NCI-H2171 treated with DMSO at 0.1 percent for 48 hours (cell line): ENCODE measurements around the gene ATG5.
"Not testable (repeated sequence)": the region's sequence is repeated elsewhere in the genome, so short reads cannot be mapped to it uniquely, and the experiment has no call there.

Source experiments
- DNase-seq: peaks from one replicate; lab custom pipeline; 2025; lab: John Stamatoyannopoulos, UW

ATG5 gene

GRCh38 chr6:106257195-106257594 lies 68.4 kb downstream of the ATG5 start:
- no peak for DNase-seq

- peak; percentile 41 for DNase-seq
Measured at GRCh38 chr6:106256201-106256968, 69.2 kb downstream of the ATG5 start.

- DNase-seq: no peak
Measured at GRCh38 chr6:106255306-106255705, 70.3 kb downstream of the ATG5 start.

- DNase-seq: no peak
Measured at GRCh38 chr6:106254636-106255035, 70.9 kb downstream of the ATG5 start.

GRCh38 chr6:106253731-106254130 lies 71.8 kb downstream of the ATG5 start:
- DNase-seq: no peak

- DNase-seq: no peak
Measured at GRCh38 chr6:106253172-106253571, 72.4 kb downstream of the ATG5 start.

- DNase-seq: no peak
Measured at GRCh38 chr6:106252687-106253086, 72.9 kb downstream of the ATG5 start.

GRCh38 chr6:106251531-106252255 lies 73.9 kb downstream of the ATG5 start:
- DNase-seq: not testable (repeated sequence)

GRCh38 chr6:106250953-106251352 lies 74.6 kb downstream of the ATG5 start:
- DNase-seq: no peak

GRCh38 chr6:106249658-106250057 lies 75.9 kb downstream of the ATG5 start:
- no peak for DNase-seq

- DNase-seq: no peak
Measured at GRCh38 chr6:106247733-106248132, 77.8 kb downstream of the ATG5 start.

GRCh38 chr6:106247293-106247692 lies 78.3 kb downstream of the ATG5 start:
- DNase-seq: no peak

GRCh38 chr6:106244931-106245330 lies 80.6 kb downstream of the ATG5 start:
- no peak for DNase-seq

- no peak for DNase-seq
Measured at GRCh38 chr6:106244521-106244920, 81.0 kb downstream of the ATG5 start.

GRCh38 chr6:106243261-106243660 lies 82.3 kb downstream of the ATG5 start:
- no peak for DNase-seq

- no peak for DNase-seq
Measured at GRCh38 chr6:106241498-106241897, 84.1 kb downstream of the ATG5 start.

GRCh38 chr6:106237286-106237685 lies 88.3 kb downstream of the ATG5 start:
- no peak for DNase-seq

- not testable (repeated sequence) for DNase-seq
Measured at GRCh38 chr6:106229876-106230445, 95.6 kb downstream of the ATG5 start.

GRCh38 chr6:106227612-106228507 lies 97.7 kb downstream of the ATG5 start:
- DNase-seq: no peak

- DNase-seq: no peak
Measured at GRCh38 chr6:106226676-106227075, 98.9 kb downstream of the ATG5 start.

- no peak for DNase-seq
Measured at GRCh38 chr6:106225581-106225980, 100.0 kb downstream of the ATG5 start.

- peak; percentile 42 for DNase-seq
Measured at GRCh38 chr6:106223300-106223930, 102.1 kb downstream of the ATG5 start.
